C4-2B (cell line): ENCODE data around the gene LGMN.

Experiments used
- ZFX ChIP-seq: fragments of 450-650 bp; IDR thresholded peaks from 2 replicates; pipeline ENCODE4 v1.6.1; 2017
- TF ChIP-seq, protein P1 (sequence below): fragments of 450-650 bp; conservative IDR thresholded peaks from 2 replicates; pipeline ENCODE4 v1.5.1; 2017; ENCODE audit warnings: mild to moderate bottlenecking

DNA sequence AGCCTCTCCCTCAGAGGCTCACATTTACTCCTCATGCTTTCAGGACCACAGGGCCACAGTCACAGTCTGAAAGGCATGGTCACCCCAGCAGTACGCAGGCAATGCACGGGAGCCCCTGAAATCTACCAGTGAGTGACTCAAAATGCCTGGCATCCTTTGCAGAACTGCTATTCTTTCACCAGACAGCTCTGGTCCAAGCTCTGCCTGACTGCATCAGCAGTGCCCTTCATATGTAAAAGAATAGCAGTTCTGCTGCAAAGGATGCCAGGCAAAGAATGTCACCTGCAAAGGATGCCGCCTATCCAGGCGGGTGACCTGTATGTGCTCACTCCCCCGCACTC is 38.5 kb downstream of the LGMN start:
- TF ChIP-seq, protein P1, sequence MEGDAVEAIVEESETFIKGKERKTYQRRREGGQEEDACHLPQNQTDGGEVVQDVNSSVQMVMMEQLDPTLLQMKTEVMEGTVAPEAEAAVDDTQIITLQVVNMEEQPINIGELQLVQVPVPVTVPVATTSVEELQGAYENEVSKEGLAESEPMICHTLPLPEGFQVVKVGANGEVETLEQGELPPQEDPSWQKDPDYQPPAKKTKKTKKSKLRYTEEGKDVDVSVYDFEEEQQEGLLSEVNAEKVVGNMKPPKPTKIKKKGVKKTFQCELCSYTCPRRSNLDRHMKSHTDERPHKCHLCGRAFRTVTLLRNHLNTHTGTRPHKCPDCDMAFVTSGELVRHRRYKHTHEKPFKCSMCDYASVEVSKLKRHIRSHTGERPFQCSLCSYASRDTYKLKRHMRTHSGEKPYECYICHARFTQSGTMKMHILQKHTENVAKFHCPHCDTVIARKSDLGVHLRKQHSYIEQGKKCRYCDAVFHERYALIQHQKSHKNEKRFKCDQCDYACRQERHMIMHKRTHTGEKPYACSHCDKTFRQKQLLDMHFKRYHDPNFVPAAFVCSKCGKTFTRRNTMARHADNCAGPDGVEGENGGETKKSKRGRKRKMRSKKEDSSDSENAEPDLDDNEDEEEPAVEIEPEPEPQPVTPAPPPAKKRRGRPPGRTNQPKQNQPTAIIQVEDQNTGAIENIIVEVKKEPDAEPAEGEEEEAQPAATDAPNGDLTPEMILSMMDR, result no peak
- TF ChIP-seq ZFX, result no peak
